Measurements from ENCODE around the gene VPS37D.

DNA sequence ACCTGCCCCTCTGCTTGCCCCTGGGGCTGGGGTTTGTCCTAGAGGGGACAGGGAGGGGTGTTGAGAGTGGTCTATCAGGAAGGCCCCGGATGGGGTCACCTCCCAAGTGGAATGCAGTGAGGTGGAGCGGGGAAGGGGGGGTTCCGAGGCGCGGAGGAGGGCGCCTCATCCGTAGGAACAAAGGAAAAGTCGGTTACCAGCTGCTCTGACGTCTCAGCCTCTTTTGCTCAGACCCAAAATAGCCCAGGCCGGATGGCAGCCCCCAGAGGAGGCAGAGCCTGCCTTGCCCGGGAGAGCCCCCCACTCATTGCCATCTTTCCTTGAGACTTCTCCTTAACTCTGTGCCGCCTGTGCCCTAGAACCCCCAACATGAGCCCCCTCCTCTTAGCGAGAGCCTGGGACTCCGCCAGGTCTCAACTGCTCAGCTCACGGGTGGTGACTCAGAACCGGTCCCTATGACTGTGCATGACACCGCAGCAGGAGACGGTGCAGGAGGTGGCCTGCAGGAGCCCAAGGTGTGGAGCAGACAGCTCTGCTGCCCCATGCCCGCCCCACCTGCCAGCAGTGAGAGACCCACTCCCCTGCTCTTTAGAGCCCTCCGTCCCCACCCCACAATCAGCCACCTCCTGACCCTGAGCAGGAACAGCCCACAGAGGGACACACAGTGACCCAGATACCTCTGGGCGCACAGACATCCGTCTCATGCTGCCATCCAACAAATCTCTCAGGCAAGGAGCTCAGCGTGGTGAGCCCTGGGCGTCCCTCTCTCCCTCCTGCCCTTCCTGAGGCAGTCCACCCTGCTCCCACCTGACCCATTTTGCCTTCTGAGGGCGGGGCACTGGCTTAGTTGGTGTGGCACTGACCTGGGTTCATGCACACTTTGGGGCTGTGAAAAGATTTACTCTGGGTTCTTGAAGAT is 38.8 kb downstream of the VPS37D start:
- TF ChIP-seq SUZ12 (IDR thresholded peaks at IDR 0.05; ENCODE audit: extremely low read depth, insufficient read depth, insufficient read length): no peak
- no peak for TF ChIP-seq ZNF274 (IDR thresholded peaks at IDR 0.05; ENCODE audit: low read depth, low read length)
- TF ChIP-seq YY1 (IDR thresholded peaks at IDR 0.05; ENCODE audit: insufficient read depth, insufficient read length): no peak

Measured in NT2/D1 (cell line).